ENCODE data around the gene PRICKLE4.

DNA sequence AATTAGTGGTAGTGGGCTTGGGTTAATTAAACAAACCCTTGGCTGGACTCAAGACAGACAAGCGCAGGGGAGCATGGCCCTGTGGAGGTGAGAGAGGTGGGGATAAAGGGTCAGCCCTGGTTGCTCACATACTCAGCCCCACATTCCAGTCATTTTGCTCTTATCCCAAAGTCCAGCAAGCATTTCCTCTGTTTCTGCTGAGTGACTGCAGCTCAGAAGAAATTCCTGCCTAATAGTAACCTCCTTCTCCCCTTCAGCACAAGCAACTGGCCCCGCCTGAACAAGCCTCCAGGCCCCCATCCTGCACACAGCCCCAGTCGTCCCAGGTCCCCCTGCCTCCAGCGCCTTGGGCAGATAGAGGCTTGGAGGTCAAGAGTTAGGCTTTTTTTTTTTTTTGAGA, 41.5 kb upstream of the PRICKLE4 start:
- no peak for TF ChIP-seq ZNF274 (IDR thresholded peaks at IDR 0.05; ENCODE audit: low read depth, low read length)
- TF ChIP-seq CTCF (IDR thresholded peaks at IDR 0.05 in 2 of 3, conservative IDR thresholded peaks at IDR 0.05 in 1 of 3; ENCODE audit: borderline replicate concordance in 1 of 3, insufficient read depth in 1 of 3, low read depth in 2 of 3, low read length in 2 of 3), result no peak
- TF ChIP-seq EZH2 (IDR thresholded peaks at IDR 0.05), result no peak
- TF ChIP-seq EZH2phosphoT487 (IDR thresholded peaks at IDR 0.05; ENCODE audit: borderline replicate concordance), result no peak
- no peak for TF ChIP-seq CEBPB (IDR thresholded peaks at IDR 0.05; ENCODE audit: low read depth)
- TF ChIP-seq REST (IDR thresholded peaks at IDR 0.05; ENCODE audit: low read depth), result no peak
- TF ChIP-seq SRF (IDR thresholded peaks at IDR 0.05; ENCODE audit: low read depth), result no peak

Data from HCT116 (cell line).